Stimulated activated naive CD4-positive, alpha-beta T cell treated with Interleukin-2 at 50 U/mL for 16 hours (primary cell): ENCODE results near the gene DOHH.
"Not testable (repeated sequence)": the region's sequence is repeated elsewhere in the genome, so short reads cannot be mapped to it uniquely, and the experiment has no call there.

Experiments used
- DNase-seq: peaks from one replicate; lab custom pipeline; 2025; lab: John Stamatoyannopoulos, UW

The DOHH gene

DNA sequence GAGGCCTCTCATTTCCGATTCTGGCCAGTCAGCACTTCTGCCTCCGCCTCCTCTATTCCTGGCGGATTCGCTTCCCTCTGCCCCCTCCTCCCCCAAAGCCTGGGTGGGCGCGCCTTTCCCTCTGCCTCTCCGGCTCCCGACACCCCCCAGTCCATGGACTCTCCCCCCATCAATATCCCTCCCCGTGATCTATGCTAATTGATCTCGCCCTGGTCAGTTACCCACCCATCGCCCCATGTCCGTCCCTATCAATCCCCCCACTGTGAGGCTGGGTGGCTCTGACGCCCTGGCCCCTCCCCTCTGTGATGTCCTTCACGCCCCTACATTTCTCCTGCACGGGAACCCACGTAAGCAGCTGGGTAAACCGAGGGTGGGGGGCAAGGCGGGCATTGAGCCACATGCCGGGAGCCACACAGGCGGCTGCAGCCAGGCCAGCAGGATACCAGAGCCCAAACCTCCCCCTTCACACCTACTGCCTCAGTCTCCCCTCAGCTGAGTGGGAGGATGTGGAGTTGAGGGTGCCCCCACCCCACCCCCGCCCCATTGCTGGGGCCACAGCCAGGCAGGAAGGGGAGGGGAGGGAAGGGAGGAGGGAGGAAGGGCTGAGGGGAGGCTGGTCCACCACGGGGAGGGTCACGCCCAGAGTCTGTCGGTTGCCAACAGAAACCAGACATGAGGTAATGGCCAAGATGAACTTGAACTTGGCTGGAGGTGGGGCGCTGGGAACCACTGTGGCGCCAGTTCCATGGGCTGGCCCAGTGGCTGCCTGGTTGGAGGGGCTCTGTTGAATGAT is 41.2 kb downstream of the DOHH start:
- no peak for DNase-seq

DNA sequence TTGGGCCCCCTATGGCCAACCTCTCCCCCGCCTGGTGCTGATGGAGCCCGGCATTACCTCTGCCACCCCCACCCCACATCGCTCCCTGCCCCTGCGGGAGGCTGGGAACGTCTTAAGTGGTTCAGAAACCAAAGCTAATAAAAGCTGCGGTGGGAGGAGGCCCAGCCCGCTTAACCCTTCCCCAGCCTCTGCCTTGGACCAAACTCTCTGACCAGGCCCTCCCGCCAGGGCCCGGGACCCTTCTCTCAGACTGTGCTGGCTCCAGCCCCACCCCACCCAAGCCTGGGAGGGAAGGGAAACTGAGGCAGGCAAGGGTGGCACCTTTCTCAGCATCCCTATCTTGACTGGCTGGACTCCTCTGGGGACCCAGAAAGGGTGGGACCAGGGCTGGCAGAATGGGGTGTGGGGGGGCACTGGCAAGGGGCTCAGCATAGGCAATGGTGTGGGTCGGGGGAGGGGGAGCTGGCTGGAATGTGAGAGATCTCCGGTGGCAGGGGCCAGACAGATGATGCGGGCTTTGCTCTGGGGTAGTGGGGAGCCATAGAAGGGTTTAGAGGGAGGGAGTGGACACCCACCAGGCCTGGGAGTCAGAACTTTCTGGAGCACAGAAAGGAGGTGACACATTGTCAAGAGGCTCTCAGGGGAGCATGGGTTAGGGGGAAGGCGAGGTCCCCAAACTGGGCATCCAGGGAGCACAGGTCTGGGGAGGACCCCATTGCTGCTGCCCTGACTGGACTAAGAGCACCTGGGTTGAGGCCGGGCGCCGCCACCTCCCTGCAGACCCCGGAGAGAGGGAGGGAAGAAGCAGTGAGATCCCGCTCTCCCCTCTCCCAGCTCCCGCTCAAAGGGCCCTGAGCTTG is 42.0 kb downstream of the DOHH start:
- DNase-seq = no peak

DNA sequence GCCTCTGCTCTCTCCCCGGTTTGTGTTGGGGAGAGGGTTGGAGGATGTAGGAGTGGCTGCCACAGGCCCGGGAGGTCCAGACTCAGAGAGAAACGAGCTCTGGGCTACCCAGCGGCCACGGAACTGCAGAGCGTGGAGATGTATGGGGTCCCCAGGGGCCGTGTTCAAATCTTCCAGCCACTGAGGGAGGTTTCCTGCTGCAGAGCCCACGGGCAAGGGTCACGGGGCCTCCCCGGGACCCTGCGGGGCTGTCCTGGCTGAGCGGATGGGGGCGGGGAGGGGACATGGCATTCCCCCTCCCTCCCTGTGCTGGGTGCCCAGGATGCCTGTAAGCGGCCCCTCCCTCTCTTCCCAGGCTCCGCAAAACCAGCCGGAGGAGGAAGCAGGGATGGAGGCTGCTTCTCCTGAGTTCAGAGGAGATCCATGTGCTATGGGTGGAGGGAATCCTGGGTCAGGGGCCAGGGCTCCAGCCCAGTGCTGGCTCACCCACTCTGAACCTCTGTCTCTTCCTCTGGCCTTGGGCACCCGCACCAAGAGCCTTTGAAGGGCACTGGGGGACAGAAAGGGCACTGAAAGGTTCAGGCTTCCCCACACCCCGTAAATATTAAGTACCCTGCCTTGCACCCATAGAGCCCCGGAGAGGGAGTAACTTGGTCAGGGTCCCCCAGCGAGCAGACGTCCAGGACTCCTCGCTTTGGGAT is 42.8 kb downstream of the DOHH start:
- no peak for DNase-seq

DNA sequence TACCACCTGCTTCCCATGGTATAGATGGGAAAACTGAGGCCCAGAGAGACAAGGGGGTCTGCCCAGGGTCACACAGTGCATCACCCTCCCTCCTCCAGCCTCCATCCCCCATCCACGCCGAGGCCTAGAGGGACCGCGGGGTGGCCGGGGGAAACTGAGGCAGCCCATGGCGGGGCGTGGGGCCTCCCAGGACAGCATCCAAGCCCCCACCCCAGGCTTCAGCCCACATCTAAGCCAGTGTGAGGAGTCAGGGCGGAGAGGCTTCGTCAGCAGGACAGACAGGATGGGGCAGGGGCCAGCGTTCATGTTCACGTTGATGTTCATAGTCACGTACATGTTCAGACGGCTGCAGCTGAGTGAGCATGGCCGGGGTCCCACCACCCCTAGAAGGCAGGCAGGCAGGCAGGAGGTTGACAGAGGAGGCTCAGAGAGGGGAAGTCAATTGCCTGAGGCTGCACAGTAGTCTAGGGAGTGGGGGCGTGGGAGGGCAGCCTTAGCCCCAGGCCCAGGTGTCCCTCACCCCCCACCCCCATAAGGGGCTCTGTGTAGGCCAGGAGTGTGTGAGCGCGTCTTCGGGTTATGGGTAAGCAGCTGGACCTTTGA is 43.4 kb downstream of the DOHH start:
- DNase-seq = no peak

DNA sequence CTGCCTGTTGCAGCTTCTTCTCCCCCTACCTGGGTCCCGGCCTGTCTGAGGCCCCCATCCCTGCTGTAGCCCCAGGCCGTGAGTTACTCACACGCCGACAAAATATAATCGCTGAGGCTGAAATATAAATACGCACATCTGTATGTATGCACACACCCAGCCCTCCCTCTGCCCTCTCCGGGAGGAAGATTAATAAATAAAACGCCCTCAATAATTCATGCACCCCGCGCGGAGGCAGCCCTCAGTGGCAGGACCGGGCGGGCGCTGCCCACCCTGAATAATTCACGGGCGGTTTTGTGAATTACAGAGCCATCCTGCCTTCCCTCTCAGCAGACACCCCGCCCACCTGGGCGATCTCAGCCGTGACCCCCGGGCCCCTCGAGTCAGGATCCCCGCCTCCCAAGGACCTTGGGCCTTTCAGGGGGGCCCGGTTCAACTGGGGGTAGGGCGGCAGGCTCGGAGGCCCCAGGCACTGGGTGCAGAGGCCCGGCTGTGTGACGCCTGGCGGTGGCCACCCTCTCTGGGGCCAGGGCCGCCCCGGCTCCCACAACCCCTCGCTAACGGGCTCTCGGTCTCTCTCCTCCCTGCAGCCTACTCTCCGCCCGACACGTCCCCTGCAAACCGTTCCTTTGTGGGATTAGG is 44.4 kb downstream of the DOHH start:
- DNase-seq = no peak

DNA sequence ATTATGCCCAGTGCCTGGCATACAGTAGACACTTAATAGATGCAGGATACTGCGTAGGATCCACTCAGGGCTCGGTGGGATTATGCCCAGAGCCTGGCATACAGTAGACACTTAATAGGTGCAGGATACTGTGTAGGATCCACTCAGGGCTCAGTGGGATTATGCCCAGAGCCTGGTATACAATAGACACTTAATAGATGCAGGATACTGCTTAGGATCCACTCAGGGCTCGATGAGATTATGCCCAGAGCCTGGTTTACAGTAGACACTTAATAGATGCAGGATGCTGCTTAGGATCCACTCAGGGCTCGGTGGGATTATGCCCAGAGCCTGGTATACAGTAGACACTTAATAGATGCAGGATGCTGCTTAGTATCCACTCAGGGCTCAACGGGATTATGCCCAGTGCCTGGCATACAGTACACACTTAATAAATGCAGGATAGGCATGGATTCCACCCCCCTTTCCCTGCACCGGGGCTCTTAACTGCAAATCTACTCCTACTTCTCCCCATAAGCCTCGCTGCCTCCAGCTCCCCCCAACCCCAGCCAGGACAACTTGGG is 45.0 kb downstream of the DOHH start:
- no peak for DNase-seq

DNA sequence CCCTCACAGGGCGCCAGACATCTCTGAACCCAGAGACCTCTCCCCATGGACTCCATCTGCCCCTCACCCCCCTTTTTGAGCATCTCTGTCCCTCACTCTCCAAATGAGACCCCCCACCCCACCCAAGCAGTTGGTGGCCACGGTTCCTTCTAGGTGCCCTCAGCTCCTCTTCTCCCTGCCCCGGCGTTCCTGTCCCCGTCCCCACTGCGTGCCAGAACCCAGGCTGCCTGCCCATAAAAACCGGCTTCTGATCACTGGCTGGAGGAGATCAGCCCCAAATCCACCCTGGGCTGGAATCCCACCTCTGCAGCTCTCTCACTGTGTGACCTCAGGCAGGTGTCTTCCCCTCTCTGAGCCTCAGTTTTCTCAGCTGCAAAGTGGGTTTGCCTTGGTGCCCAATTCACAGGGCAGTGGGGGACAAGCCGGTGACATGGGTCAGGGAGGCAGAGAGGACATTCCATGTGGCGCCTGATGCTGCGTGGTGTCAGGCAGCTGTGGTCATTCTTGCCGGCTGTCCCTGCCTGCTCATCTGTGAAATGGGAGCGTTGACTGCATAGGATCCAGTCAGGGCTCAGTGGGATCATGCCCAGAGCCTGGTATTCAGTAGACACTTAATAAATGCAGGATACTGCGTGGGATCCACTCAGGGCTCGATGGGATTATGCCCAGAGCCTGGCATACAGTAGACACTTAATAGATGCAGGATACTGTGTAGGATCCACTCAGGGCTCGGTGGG is 45.6 kb downstream of the DOHH start:
- DNase-seq = no peak

DNA sequence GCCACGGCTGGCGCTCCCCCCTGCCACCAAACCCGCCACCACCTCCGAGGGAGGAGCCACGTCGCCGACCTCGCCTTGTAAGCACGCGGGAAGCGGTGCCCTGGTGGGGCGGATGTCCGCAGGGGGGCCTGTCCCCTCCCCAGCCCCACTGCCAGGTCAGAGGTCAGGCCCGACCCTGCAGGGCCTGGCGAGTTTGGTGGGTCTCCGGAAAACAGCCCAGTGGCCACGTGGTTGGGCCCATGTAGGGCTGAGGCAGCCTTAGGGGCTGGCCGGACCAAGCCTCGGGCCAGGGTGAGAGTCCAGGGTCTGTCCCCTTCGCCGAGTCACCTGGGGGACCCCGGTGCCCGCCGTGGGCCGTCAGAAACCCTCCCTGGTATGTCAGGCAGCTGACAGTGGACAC is 46.6 kb downstream of the DOHH start:
- no peak for DNase-seq

DNA sequence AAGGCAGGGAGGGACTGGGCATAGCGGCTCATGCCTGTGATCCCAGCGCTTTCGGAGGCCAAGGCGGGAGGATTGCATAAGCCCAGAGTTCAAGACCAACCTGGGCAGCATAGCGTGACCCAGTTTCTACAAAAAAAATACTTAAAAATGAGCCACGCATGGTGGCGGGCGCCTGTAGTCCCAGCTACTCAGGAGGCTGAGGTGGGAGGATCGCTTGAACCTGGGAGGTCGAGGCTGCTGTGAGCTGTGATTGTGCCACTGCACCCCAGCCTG is 47.6 kb downstream of the DOHH start:
- not testable (repeated sequence) for DNase-seq

DNA sequence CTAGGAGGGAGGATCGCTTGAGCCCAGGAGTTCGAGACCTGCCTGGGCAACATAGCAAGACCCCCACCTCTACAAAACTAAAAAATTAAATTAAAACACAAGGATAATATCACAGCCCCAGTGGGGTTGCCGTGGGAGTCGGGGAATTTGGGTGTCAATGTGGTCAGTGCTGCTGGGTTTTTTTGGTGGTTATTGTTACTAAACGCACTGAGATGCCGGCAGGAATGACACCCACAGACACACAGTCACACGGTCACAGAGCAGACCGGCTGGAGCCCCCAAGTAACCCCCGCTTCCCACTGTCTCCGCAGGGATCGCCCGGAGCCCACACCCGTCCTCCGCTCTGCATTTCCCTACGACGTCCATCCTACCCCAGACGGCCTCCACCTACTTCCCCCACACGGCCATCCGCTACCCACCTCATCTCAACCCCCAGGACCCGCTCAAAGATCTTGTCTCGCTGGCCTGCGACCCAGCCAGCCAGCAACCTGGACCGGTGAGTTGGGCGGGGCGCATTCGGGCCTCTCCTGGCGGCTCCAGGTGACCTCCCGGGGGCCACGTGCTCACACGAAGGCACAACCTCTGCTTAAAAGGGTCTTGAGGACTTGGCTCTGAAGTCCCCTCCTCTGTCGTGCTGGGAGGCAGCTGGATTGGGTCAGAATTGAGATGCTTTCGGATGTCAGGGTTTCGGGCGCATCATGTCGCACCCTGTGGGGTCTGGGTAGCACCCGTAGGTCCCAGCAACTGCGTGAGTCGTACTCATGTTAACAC is 48.1 kb downstream of the DOHH start:
- no peak for DNase-seq

DNA sequence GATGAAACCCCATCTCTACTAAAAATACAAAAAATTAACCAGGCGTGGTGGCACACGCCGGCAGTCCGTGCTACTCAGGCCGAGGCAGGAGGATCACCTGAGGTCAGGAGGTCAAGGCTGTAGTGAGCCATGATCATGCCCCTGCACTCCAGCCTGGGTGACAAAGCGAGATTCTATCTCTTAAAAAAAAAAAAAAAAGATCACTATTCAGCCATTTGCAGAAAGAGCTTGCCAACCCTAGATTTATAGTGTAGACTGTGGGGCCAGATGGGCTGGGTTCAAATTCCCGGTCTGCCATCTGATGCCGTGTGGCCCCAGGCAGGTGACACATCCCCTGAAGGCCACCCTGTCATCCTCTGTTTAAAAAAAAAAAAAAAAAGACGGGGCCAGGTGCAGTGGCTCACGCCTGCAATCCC is 49.0 kb downstream of the DOHH start:
- no peak for DNase-seq

DNA sequence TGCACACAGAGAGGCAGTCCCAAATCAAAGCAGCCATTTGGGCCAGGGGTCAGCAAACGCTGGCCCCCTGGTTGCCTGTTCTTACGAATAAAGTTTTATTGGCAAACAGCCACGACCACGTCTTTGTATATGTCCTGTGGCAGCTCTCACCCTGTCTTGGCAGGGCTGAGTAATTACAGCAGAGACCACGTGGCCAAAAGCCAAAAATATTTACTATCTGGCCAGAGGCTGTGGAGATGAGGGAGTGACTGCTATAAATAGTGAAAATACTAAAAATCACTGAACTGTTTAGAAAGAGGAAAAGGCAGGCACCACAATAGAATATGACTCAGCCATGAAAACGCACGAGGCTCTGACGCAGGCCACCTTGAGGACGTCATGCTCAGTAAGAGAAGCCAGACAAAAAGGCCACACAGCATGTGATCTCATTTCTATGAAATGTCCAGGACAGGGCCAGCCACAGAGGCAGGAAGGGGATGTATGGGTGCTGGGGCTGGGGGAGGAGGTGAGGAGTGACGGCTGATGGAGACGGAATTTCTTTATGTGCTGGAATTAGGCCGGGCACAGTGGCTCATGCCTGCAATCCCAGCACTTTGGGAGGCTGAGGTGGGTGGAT is 49.6 kb downstream of the DOHH start:
- DNase-seq = no peak

DNA sequence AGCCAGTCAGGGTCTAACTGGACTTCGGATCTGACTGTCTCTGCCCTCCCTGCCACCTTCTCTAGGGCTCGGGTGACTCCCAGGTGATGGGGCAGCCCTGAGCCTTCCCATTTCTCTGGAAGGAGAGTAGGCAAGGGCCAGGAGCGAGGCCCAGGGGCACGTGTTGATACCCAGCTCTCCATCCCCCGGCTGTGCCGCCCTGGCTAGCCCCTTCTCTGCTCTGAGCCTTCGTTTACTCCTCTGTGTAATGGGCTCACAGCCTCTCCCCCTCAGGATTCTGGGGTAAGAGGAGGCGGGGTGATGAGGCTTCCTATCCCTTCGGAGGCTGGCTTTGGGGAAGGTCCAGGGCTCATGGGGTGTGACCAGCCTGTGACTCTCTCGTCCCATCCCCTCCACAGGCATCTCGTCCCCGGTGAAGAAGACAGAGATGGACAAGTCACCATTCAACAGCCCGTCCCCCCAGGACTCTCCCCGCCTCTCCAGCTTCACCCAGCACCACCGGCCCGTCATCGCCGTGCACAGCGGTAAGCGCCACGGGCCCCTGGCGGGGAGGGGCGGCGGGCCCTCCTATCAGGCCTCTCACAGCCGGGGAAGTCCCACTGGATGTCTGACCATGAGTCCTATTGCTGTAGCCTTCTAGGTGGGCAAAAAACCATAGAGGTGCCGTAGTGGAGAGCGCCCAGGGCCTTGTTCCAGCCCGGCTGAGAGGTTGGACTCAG is 51.7 kb downstream of the DOHH start:
- DNase-seq = no peak

DNA sequence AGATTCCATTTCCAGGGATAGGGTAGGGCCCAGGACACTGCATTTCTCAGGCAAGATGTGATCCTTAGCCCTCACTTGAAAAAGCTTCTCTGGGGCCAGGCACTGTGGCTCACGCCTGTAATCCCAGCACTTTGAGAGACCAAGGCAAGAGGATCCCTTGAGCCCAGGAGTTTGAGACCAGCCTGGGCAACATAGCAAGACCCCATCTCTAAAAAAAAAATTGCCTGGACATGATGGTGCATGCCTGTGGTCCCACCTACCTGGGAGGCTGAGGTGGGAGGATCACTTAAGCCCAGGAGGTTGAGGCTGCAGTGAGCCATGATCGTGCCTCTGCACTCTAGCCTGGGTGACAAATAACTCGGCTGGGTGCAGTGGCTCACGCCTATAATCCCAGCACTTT is 53.8 kb downstream of the DOHH start:
- not testable (repeated sequence) for DNase-seq

DNA sequence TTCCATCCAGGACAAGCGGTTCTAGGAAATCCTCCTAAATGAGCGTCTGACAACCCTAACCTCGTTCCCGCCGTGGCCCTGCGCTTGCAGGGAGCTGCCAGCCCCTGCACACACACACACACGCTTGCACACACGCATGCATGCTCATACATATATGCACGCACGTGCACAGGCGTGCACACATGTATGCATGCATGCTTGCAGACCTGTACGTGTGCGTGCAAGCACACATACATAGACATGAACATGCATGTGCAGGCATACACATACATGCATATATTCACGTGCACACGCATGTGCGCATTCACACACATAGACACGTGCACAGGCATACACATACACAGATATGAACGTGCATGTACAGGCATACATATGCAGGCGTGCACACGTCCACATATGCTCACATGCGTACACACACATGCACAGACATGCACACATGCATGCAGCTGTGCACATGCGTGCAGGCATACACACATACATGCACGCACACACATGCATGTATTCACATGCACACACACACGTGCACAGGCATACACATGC is 55.7 kb downstream of the DOHH start:
- no peak for DNase-seq

DNA sequence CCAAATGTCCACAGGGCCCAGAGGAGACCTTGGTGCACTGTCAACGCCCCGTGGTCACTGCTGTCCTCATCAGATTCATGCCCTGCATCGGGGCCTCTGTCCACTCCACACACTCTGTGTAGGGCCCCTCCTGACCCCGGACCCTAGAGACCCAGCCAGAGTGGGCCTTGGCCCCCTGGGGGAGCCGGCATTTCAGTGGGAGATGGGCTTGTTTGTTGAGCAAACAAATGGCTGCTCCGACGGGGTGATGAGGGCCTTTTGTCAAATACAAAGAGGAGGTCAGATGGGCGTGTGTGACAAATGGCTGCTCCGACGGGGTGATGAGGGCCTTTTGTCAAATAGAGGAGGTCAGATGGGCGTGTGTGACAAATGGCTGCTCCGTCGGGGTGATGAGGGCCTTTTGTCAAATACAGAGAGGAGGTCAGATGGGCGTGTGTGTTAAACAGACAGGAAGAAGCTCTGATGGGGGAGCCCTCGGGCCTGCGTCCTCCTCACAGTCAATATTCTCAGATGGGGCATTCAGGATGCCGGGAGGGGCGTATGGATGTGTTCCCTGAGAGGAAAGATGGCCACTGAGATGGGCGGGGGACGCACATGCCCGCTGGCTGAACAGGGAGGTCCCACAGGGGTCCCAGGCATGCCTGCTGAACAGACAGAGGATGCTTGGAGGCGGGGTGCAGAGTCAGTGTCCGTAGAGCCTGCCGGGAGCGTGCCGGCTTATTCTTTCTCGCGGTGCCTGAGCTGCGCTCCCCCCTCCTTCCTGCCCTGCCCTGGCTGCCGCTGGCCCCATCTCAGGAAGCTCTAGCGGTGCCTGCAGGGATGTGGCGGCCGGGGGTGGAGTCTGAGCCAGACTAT is 56.4 kb downstream of the DOHH start:
- DNase-seq = no peak

DNA sequence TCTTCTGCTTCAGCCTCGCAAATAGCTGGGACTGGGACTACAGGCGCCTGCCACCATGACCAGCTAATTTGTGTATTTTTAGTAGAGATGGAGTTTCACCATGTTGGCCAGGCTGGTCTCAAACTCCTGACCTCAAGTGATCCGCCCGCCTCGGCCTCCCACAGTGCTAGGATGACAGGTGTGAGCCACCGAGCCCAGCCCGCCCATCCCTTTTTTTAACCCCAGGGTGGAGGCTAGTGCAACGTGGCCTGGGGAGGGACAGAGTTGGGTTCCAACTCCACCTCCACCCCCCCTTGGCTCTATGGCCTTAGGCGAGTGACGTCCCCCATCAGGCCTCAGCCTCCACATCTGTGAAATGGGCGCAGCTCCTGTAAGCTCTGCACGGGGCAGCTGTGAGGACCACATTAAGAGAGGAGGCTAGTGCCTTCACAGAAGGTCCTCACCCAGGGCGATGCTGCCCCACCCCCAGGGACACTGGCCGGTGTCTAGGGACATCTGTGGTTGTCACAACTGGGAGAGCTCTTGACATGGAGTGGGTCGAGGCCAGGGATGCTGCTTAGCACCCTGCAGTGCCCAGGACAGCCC is 57.9 kb downstream of the DOHH start:
- DNase-seq = no peak

DNA sequence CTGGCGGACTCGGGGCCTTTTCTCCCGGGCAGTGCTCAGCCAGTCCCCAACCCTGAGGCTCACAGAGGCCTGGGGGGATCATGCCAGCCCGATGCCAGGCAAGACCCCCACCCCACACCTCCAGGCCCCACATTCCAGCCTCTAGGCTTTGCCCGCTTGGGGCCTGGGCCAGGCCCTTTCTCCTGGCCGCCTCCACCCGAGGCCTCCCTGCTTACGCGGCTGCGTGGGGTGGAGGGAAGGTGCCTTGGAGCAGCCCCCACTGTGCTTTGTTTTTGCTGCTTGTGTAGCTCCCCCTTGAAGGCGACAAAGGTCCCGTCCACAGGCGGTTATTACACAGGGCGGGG is 58.5 kb downstream of the DOHH start:
- DNase-seq = no peak
